Endodermal cell (in vitro differentiated cells): ENCODE measurements around the gene NF1. TPM values are rescaled to one million over a fixed set of nuclear protein-coding genes. Genes with fewer than 3 reads are reported as not detected.

Experiments used
- DNase-seq: peaks from one replicate; pipeline ENCODE4 v3.0.0-alpha.2; 2017
- H3K27ac ChIP-seq: 2 replicates; pipeline ENCODE4 v1.5.1; 2013; ENCODE audit warnings: mild to moderate bottlenecking, low read depth, low read length, moderate library complexity
- H3K27me3 ChIP-seq: 2 replicates; pipeline ENCODE4 v1.6.1; 2013; ENCODE audit warnings: mild to moderate bottlenecking, low read length, moderate library complexity; ENCODE audit not compliant: insufficient read depth, control insufficient read depth, poor library complexity, severe bottlenecking
- H3K36me3 ChIP-seq: 2 replicates; pipeline ENCODE4 v1.7.0; 2013; ENCODE audit warnings: mild to moderate bottlenecking, low read length, moderate library complexity; ENCODE audit not compliant: control insufficient read depth, insufficient read depth
- H3K4me1 ChIP-seq: one replicate; pipeline ENCODE4 v1.7.0; 2013; ENCODE audit warnings: low read length; ENCODE audit not compliant: control insufficient read depth, insufficient read depth
- H3K4me3 ChIP-seq: 2 replicates; pipeline ENCODE4 v1.5.1; 2013; ENCODE audit warnings: mild to moderate bottlenecking, low read length, moderate library complexity
- H3K9ac ChIP-seq: 2 replicates; pipeline ENCODE4 v1.6.1; 2013; ENCODE audit warnings: mild to moderate bottlenecking, low read length, moderate library complexity; ENCODE audit not compliant: poor library complexity, severe bottlenecking; ENCODE audit errors: extremely low read depth
- H3K9me3 ChIP-seq: 2 replicates; pipeline ENCODE4 v1.6.1; 2013; ENCODE audit warnings: mild to moderate bottlenecking, low read length, moderate library complexity; ENCODE audit not compliant: control insufficient read depth
- H3K27ac Mint-ChIP-seq: 2 replicates; pipeline ENCODE4 v1.8.0; 2020; ENCODE audit warnings: mixed read lengths
- H3K27me3 Mint-ChIP-seq: 2 replicates; pipeline ENCODE4 v1.8.0; 2021; ENCODE audit warnings: mild to moderate bottlenecking, mixed read lengths; ENCODE audit not compliant: insufficient read depth
- H3K36me3 Mint-ChIP-seq: 2 replicates; pipeline ENCODE4 v1.8.0; 2020; ENCODE audit warnings: low read depth, mixed read lengths
- H3K4me1 Mint-ChIP-seq: 2 replicates; pipeline ENCODE4 v1.8.0; 2020; ENCODE audit warnings: mixed read lengths
- H3K4me3 Mint-ChIP-seq: 2 replicates; pipeline ENCODE4 v1.8.0; 2020; ENCODE audit warnings: mild to moderate bottlenecking, moderate library complexity, mixed read lengths
- H3K9me3 Mint-ChIP-seq: 2 replicates; pipeline ENCODE4 v1.8.0; 2020; ENCODE audit warnings: mild to moderate bottlenecking, mixed read lengths
- WGBS, 2 experiments: methylation state at CpG; one replicate each; pipeline versions ENCODE4 v1.1.5 to v1.1.7; 2013; ENCODE audit warnings: missing lambda C conversion rate in 2 of 2, mixed read lengths in 1 of 2; ENCODE audit not compliant: insufficient coverage in 1 of 2, insufficient read length in 1 of 2; 5-methylcytosine and 5-hydroxymethylcytosine counted together
- total RNA-seq, 2 donors: library from RNA; stranded (reverse); fragmentation: NEBNext Ultra II Directional in 1 of 2; extraction: Animal tissue kit (Norgen Biotek cat#: 25700) in 1 of 2; gene quantifications; 2 replicates in 1 of 2; 3 replicates in 1 of 2; pipeline ENCODE4 v1.2.1, GENCODE V29; 2021
- TF ChIP-seq, protein P1 (sequence below): fragments of 200-600 bp; sonication (generic); conservative IDR thresholded peaks from 2 replicates; pipeline ENCODE4 v1.5.0; 2021; ENCODE audit warnings: antibody characterized with exemption, mild to moderate bottlenecking

The NF1 gene
- total RNA-seq, 2 donors from 2014 or later, result 61.9 to 69.3 TPM

DNA sequence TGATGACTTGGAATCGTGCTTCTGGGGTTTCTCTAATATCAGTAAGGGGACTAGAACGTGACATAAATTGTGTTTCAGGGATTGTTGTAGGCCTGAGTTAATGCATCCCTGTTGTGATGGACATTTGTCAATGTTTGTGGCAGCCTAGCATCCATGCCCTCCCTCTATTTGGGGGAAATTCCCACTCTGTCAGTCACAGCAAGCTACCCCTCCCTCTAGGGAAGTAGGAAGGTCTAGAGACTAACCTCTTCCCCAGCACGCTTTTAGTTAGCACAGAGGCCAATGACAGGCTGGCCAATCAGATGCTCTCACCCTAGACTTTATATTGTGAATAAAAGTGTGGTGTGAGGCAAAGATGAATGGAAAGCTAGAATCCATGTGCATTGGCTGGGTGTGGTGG is 32.4 kb upstream of the NF1 start:
- Mint-ChIP-seq H3K4me1 (no peaks in the 10 kb centered on the region), H3K9me3 (no peaks in the 10 kb centered on the region), H3K36me3 (no peaks in the 10 kb centered on the region), H3K27me3 (no peaks in the 10 kb centered on the region), H3K27ac (no peak overlapping the region), H3K4me3 (no peak overlapping the region)
- 97 to 100% methylated on average over 2 to 3 of the region's 3 CpGs for WGBS, 2 experiments
- no peaks in the 10 kb centered on the region for H3K27me3 ChIP-seq
- no peak for DNase-seq
- no peaks in the 10 kb centered on the region for H3K4me1 ChIP-seq
- TF ChIP-seq, protein P1, sequence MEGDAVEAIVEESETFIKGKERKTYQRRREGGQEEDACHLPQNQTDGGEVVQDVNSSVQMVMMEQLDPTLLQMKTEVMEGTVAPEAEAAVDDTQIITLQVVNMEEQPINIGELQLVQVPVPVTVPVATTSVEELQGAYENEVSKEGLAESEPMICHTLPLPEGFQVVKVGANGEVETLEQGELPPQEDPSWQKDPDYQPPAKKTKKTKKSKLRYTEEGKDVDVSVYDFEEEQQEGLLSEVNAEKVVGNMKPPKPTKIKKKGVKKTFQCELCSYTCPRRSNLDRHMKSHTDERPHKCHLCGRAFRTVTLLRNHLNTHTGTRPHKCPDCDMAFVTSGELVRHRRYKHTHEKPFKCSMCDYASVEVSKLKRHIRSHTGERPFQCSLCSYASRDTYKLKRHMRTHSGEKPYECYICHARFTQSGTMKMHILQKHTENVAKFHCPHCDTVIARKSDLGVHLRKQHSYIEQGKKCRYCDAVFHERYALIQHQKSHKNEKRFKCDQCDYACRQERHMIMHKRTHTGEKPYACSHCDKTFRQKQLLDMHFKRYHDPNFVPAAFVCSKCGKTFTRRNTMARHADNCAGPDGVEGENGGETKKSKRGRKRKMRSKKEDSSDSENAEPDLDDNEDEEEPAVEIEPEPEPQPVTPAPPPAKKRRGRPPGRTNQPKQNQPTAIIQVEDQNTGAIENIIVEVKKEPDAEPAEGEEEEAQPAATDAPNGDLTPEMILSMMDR, result no peak
- H3K9me3 ChIP-seq, result no peaks in the 10 kb centered on the region
- no peak overlapping the region for H3K9ac ChIP-seq
- no peak overlapping the region for H3K4me3 ChIP-seq
- H3K36me3 ChIP-seq, result no peaks in the 10 kb centered on the region
- H3K27ac ChIP-seq, result no peak overlapping the region

- Histone ChIP-seq H3K9me3 (no peaks in the 10 kb centered on the region), H3K4me3 (no peak overlapping the region), H3K27me3 (no peaks in the 10 kb centered on the region), H3K9ac (no peak overlapping the region), H3K36me3 (no peaks in the 10 kb centered on the region), H3K27ac (no peak overlapping the region), H3K4me1 (no peaks in the 10 kb centered on the region)
- no peaks in the 10 kb centered on the region for H3K9me3 Mint-ChIP-seq
- DNase-seq, result no peak
- 92 to 100% methylated on average over 2 of the region's 2 CpGs for WGBS, 2 experiments
- H3K36me3 Mint-ChIP-seq, result no peaks in the 10 kb centered on the region
- H3K27me3 Mint-ChIP-seq, result no peaks in the 10 kb centered on the region
- H3K27ac Mint-ChIP-seq, result no peak overlapping the region
- H3K4me1 Mint-ChIP-seq, result no peaks in the 10 kb centered on the region
- TF ChIP-seq, protein P1, result no peak
- no peak overlapping the region for H3K4me3 Mint-ChIP-seq
These were observed 30.1 kb upstream of the NF1 start for GRCh38 chr17:31064707-31065106.

DNA sequence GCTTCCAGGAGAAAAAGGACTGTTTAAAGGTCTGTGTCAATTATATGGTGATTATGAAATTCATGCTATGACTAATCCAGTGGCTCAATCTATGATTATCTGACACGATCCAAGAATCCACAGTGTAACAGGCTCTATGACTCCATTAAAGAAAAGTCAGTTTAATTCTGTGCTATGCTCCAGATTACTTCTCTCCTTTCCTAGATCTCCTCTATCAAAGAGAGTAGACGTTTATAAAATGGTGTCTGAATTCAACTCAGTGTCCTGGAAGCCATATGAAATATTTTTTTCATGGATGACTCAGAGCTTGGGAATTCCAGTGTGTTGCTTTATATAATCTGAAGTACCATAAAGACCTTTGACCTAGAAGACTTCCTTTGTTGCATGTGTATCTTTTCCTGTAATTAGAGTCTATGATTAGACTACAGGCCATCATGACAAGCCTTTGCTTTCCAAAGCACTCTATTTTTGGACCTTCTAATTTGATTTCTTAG is 27.0 kb upstream of the NF1 start:
- H3K9me3 Mint-ChIP-seq, result no peaks in the 10 kb centered on the region
- Histone ChIP-seq H3K4me3 (no peak overlapping the region), H3K36me3 (no peaks in the 10 kb centered on the region), H3K27ac (no peak overlapping the region), H3K9me3 (no peaks in the 10 kb centered on the region), H3K27me3 (no peaks in the 10 kb centered on the region), H3K9ac (no peak overlapping the region), H3K4me1 (no peaks in the 10 kb centered on the region)
- WGBS, 2 experiments, result 92 to 93% methylated on average over 1 to 2 of the region's 2 CpGs
- TF ChIP-seq, protein P1, result no peak
- no peak for DNase-seq
- no peak overlapping the region for H3K27ac Mint-ChIP-seq
- peaks cover 4% of the 10 kb centered on the region for H3K4me1 Mint-ChIP-seq
- no peaks in the 10 kb centered on the region for H3K36me3 Mint-ChIP-seq
- no peak overlapping the region for H3K4me3 Mint-ChIP-seq
- H3K27me3 Mint-ChIP-seq, result no peaks in the 10 kb centered on the region
